H54 (cell line): ENCODE measurements around the gene KCNK7.

ENCODE experiments used
- DNase-seq: peaks from one replicate; pipeline ENCODE4 v3.0.0; 2011; ENCODE audit warnings: low spot score, mixed read lengths; ENCODE audit not compliant: insufficient read length
- FAIRE-seq: peaks from 3 replicates; lab custom pipeline; 2011; peaks lifted over from hg19 to GRCh38; lab: Jason Lieb, UNC
- POLR2A ChIP-seq: IDR thresholded peaks from 2 replicates; pipeline ENCODE4 v1.6.1; 2011; ENCODE audit warnings: low read depth, mild to moderate bottlenecking, low read length

The KCNK7 gene

GRCh38 chr11:65593518-65594414 lies 1.8 kb downstream of the KCNK7 start:
- FAIRE-seq (no peak), DNase-seq (no peak)
- TF ChIP-seq POLR2A, result no peak

GRCh38 chr11:65592858-65593517 lies 2.6 kb downstream of the KCNK7 start:
- no peak for FAIRE-seq
- no peak for DNase-seq
- no peak for TF ChIP-seq POLR2A

GRCh38 chr11:65591939-65592857 lies 3.4 kb downstream of the KCNK7 start:
- no peak for DNase-seq

GRCh38 chr11:65590240-65590738 lies 5.3 kb downstream of the KCNK7 start:
- FAIRE-seq (no peak), DNase-seq (no peak)
- TF ChIP-seq POLR2A, result no peak

More at GRCh38 chr11:65591939-65592857, 3.4 kb downstream of the KCNK7 start:
- no peak for FAIRE-seq
- TF ChIP-seq POLR2A, result no peak

DNA sequence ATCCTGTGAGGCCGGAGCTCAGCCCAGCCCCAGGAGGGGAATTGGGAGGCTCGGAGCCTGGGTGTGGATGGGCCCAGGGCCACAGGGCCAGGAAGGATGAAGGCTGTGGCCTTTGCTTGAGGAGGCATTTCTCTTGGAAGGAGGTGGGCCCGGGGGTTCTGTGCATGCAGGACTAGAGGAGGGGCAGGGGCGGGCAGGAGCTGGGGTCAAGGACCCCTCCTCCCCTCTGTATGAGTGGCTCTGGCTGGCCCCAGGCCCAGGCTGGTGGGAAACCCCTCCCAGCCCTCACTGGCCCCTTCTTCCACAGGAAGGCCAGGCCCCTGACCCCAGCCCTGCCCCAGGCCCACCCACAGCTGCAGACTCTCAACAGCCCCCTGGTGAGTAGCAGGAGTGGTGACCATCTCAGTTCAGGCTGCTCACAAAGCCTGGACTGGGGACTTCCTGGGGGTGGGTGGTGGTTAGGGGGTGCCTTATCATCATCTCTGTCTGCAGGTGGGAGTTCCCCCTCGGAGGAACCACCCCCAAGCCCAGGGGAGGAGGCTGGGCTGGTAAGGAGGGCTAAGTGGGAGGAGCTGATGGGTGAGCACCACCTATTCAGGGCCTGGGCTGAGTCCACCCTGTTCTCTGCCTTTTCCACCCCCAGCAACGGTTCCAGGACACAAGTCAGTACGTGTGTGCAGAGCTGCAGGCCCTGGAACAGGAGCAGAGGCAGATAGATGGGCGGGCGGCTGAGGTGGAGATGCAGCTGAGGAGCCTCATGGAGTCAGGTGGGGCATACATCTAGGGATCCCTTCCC lies 6.0 kb downstream of the KCNK7 start:
- TF ChIP-seq POLR2A, result no peak
- FAIRE-seq, result no peak

GRCh38 chr11:65588199-65589054 lies 7.2 kb downstream of the KCNK7 start:
- no peak for TF ChIP-seq POLR2A
- FAIRE-seq (no peak), DNase-seq (peak; percentile 85)

More for the DNA sequence above, 6.0 kb downstream of the KCNK7 start:
- DNase-seq, result no peak

- no peak for DNase-seq
- no peak for TF ChIP-seq POLR2A
- FAIRE-seq, result no peak
These were observed 8.9 kb downstream of the KCNK7 start for GRCh38 chr11:65586676-65587075.

GRCh38 chr11:65586247-65586630 lies 9.4 kb downstream of the KCNK7 start:
- no peak for TF ChIP-seq POLR2A
- DNase-seq (no peak), FAIRE-seq (no peak)

DNA sequence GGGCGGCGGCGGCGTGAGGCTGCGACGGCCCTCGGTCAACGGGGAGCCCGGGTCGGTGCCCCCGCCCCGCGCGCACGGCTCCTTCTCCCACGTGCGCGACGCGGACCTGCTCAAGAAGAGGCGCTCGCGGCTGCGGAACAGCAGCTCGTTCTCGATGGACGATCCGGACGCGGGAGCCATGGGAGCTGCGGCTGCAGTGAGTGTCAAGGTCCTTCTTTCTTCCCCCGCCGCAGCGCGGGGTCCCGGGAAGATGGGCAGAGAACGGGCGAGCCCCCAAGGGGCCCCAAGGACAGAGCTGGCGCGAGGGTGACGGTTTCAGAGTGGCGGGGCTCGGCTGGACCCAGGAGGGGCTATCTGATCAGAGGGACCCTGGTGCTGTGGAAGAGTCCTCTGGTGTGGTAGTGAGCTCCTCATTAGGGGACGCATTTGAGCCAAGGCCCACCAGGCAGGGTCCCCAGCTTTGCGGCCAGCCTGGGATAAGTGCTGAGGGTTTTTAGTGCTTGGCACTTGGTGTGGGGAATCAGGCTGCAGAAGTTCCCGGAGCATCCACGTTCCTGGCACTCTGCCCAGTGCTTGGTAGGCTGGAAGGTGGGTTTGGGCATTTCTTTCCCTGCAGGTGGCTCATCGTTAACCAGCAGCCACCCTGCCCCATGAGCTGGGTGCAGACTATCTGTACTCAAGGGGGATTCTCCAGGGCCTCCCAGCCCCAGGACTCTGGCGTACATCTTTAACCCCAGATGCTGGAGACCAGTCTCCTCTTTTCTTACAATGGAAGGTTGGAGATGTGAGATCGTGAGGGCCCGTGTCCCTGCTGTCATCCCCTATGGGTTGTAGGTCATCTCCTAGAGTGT lies 10.0 kb downstream of the KCNK7 start:
- DNase-seq (no peak), FAIRE-seq (no peak)

GRCh38 chr11:65584723-65585171 lies 10.9 kb downstream of the KCNK7 start:
- FAIRE-seq (no peak), DNase-seq (no peak)
- TF ChIP-seq POLR2A, result no peak

More for the DNA sequence above, 10.0 kb downstream of the KCNK7 start:
- no peak for TF ChIP-seq POLR2A

GRCh38 chr11:65584106-65584505 lies 11.5 kb downstream of the KCNK7 start:
- FAIRE-seq, result no peak
- no peak for TF ChIP-seq POLR2A
- no peak for DNase-seq
